ENCODE data around the gene PRSS36. TPM values are rescaled to one million over a fixed set of nuclear protein-coding genes. Genes with fewer than 3 reads are reported as not detected.
"Not testable (repeated sequence)": the region's sequence is repeated elsewhere in the genome, so short reads cannot be mapped to it uniquely, and the experiment has no call there.

PRSS36 gene
- polyA plus RNA-seq, 1 donor, result 2.0 TPM

- DNase-seq, result no peak
- H3K27ac ChIP-seq (ENCODE audit: low read length), result no peak overlapping the region
These were observed 35.0 kb upstream of the PRSS36 start for GRCh38 chr16:31184888-31185287.

GRCh38 chr16:31183432-31184428, 33.9 kb upstream of the PRSS36 start:
- Histone ChIP-seq H3K27me3 (ENCODE audit: control insufficient read depth, insufficient read depth, low read length) (no peaks in the 10 kb centered on the region), H3K9me3 (ENCODE audit: control insufficient read depth, low read depth, low read length) (no peaks in the 10 kb centered on the region), H3K27ac (ENCODE audit: low read length) (no peak overlapping the region), H3K4me1 (ENCODE audit: control insufficient read depth, insufficient read depth, low read length) (peaks cover 11% of the 10 kb centered on the region), H3K4me3 (ENCODE audit: low read length) (no peak overlapping the region), H3K36me3 (ENCODE audit: control insufficient read depth, insufficient read depth, low read length) (peaks cover 66% of the 10 kb centered on the region)
- no peak for DNase-seq
- WGBS (ENCODE audit: insufficient coverage, low lambda C conversion rate), result 100% methylated on average over 1 of the region's 10 CpGs

More at GRCh38 chr16:31184888-31185287, 35.0 kb upstream of the PRSS36 start:
- Histone ChIP-seq H3K9me3 (ENCODE audit: control insufficient read depth, low read depth, low read length) (no peaks in the 10 kb centered on the region), H3K4me3 (ENCODE audit: low read length) (no peak overlapping the region), H3K27me3 (ENCODE audit: control insufficient read depth, insufficient read depth, low read length) (no peaks in the 10 kb centered on the region), H3K36me3 (ENCODE audit: control insufficient read depth, insufficient read depth, low read length) (peaks cover 78% of the 10 kb centered on the region), H3K4me1 (ENCODE audit: control insufficient read depth, insufficient read depth, low read length) (peaks cover 7% of the 10 kb centered on the region)
- no CpG with 5 or more reads among the region's 14 CpGs for WGBS (ENCODE audit: insufficient coverage, low lambda C conversion rate)

- WGBS (ENCODE audit: insufficient coverage, low lambda C conversion rate), result 13% methylated on average over 2 of the region's 7 CpGs
- Histone ChIP-seq H3K36me3 (ENCODE audit: control insufficient read depth, insufficient read depth, low read length) (peaks cover 53% of the 10 kb centered on the region), H3K9me3 (ENCODE audit: control insufficient read depth, low read depth, low read length) (no peaks in the 10 kb centered on the region), H3K27ac (ENCODE audit: low read length) (no peak overlapping the region), H3K4me3 (ENCODE audit: low read length) (peak overlapping the region; percentile 96), H3K4me1 (ENCODE audit: control insufficient read depth, insufficient read depth, low read length) (peaks cover 12% of the 10 kb centered on the region), H3K27me3 (ENCODE audit: control insufficient read depth, insufficient read depth, low read length) (no peaks in the 10 kb centered on the region)
- no peak for DNase-seq
These were observed 32.5 kb upstream of the PRSS36 start for GRCh38 chr16:31182391-31182790.

GRCh38 chr16:31181102-31181830, 31.4 kb upstream of the PRSS36 start:
- WGBS (ENCODE audit: insufficient coverage, low lambda C conversion rate), result no CpG with 5 or more reads among the region's 31 CpGs
- peak overlapping the region; percentile 94 for H3K27ac ChIP-seq (ENCODE audit: low read length)
- peak overlapping the region; percentile 96 for H3K4me3 ChIP-seq (ENCODE audit: low read length)
- peaks cover 12% of the 10 kb centered on the region for H3K4me1 ChIP-seq (ENCODE audit: control insufficient read depth, insufficient read depth, low read length)
- H3K36me3 ChIP-seq (ENCODE audit: control insufficient read depth, insufficient read depth, low read length), result peaks cover 41% of the 10 kb centered on the region
- H3K27me3 ChIP-seq (ENCODE audit: control insufficient read depth, insufficient read depth, low read length), result no peaks in the 10 kb centered on the region
- no peaks in the 10 kb centered on the region for H3K9me3 ChIP-seq (ENCODE audit: control insufficient read depth, low read depth, low read length)
- DNase-seq, result peak in 1 of 2 donors; percentile 42

GRCh38 chr16:31179747-31180459, 30.0 kb upstream of the PRSS36 start, which contains the start of gene FUS:
TSS of gene FUS (plus strand) at chr16:31180139. CDS start at chr16:31180215, 76 bp downstream.
- peak within 1 kb of the TSS; percentile 94 for H3K27ac ChIP-seq (ENCODE audit: low read length)
- H3K9me3 ChIP-seq (ENCODE audit: control insufficient read depth, low read depth, low read length), result no peaks in the 10 kb centered on the region
- peaks cover 12% of the 10 kb centered on the region for H3K4me1 ChIP-seq (ENCODE audit: control insufficient read depth, insufficient read depth, low read length)
- DNase-seq, result peak; percentile 94 to 95
- H3K36me3 ChIP-seq (ENCODE audit: control insufficient read depth, insufficient read depth, low read length), result peaks cover 28% of the 10 kb centered on the region
- no peaks in the 10 kb centered on the region for H3K27me3 ChIP-seq (ENCODE audit: control insufficient read depth, insufficient read depth, low read length)
- H3K4me3 ChIP-seq (ENCODE audit: low read length), result peak within 1 kb of the TSS; percentile 96
- WGBS (ENCODE audit: insufficient coverage, low lambda C conversion rate), result no CpG with 5 or more reads among the region's 69 CpGs

- DNase-seq, result peak in 1 of 2 donors; percentile 49
- H3K4me3 ChIP-seq (ENCODE audit: low read length), result peak overlapping the region; percentile 96
- no peaks in the 10 kb centered on the region for H3K27me3 ChIP-seq (ENCODE audit: control insufficient read depth, insufficient read depth, low read length)
- peaks cover 23% of the 10 kb centered on the region for H3K36me3 ChIP-seq (ENCODE audit: control insufficient read depth, insufficient read depth, low read length)
- 0% methylated on average over 2 of the region's 27 CpGs for WGBS (ENCODE audit: insufficient coverage, low lambda C conversion rate)
- H3K4me1 ChIP-seq (ENCODE audit: control insufficient read depth, insufficient read depth, low read length), result peaks cover 12% of the 10 kb centered on the region
- H3K9me3 ChIP-seq (ENCODE audit: control insufficient read depth, low read depth, low read length), result no peaks in the 10 kb centered on the region
- peak overlapping the region; percentile 94 for H3K27ac ChIP-seq (ENCODE audit: low read length)
These were observed 29.4 kb upstream of the PRSS36 start for GRCh38 chr16:31179219-31179746.

- peaks cover 6% of the 10 kb centered on the region for H3K4me1 ChIP-seq (ENCODE audit: control insufficient read depth, insufficient read depth, low read length)
- no CpG with 5 or more reads among the region's 3 CpGs for WGBS (ENCODE audit: insufficient coverage, low lambda C conversion rate)
- no peak overlapping the region for H3K27ac ChIP-seq (ENCODE audit: low read length)
- peaks cover 2% of the 10 kb centered on the region for H3K36me3 ChIP-seq (ENCODE audit: control insufficient read depth, insufficient read depth, low read length)
- H3K9me3 ChIP-seq (ENCODE audit: control insufficient read depth, low read depth, low read length), result no peaks in the 10 kb centered on the region
- no peaks in the 10 kb centered on the region for H3K27me3 ChIP-seq (ENCODE audit: control insufficient read depth, insufficient read depth, low read length)
- no peak for DNase-seq
- H3K4me3 ChIP-seq (ENCODE audit: low read length), result no peak overlapping the region
These were observed 27.3 kb upstream of the PRSS36 start for GRCh38 chr16:31177136-31177535.

GRCh38 chr16:31170048-31170447, 20.2 kb upstream of the PRSS36 start:
- peak in 1 of 2 donors; percentile 68 for DNase-seq
- H3K36me3 ChIP-seq (ENCODE audit: control insufficient read depth, insufficient read depth, low read length); H3K4me3 ChIP-seq (ENCODE audit: low read length); H3K9me3 ChIP-seq (ENCODE audit: control insufficient read depth, low read depth, low read length); H3K27me3 ChIP-seq (ENCODE audit: control insufficient read depth, insufficient read depth, low read length); H3K4me1 ChIP-seq (ENCODE audit: control insufficient read depth, insufficient read depth, low read length): not testable (repeated sequence)
- no CpG with 5 or more reads among the region's 2 CpGs for WGBS (ENCODE audit: insufficient coverage, low lambda C conversion rate)
- H3K27ac ChIP-seq (ENCODE audit: low read length), result peak overlapping the region; percentile 29

GRCh38 chr16:31168848-31169247, 19.0 kb upstream of the PRSS36 start:
- no peaks in the 10 kb centered on the region for H3K36me3 ChIP-seq (ENCODE audit: control insufficient read depth, insufficient read depth, low read length)
- no peak overlapping the region for H3K27ac ChIP-seq (ENCODE audit: low read length)
- peaks cover 5% of the 10 kb centered on the region for H3K4me1 ChIP-seq (ENCODE audit: control insufficient read depth, insufficient read depth, low read length)
- no CpG with 5 or more reads among the region's 2 CpGs for WGBS (ENCODE audit: insufficient coverage, low lambda C conversion rate)
- DNase-seq, result no peak
- H3K9me3 ChIP-seq (ENCODE audit: control insufficient read depth, low read depth, low read length), result no peaks in the 10 kb centered on the region
- H3K27me3 ChIP-seq (ENCODE audit: control insufficient read depth, insufficient read depth, low read length), result no peaks in the 10 kb centered on the region
- H3K4me3 ChIP-seq (ENCODE audit: low read length), result no peak overlapping the region

All from large intestine (tissue), 3 donors.